ENCODE data around the gene STARD3NL. TPM values are rescaled to one million over a fixed set of nuclear protein-coding genes. Genes with fewer than 3 reads are reported as not detected.

Gene STARD3NL
- total and polyA plus RNA-seq, 2 of the 4 experiments (the other 2 are of a cell fraction) = 51.6 to 69.7 TPM

DNA sequence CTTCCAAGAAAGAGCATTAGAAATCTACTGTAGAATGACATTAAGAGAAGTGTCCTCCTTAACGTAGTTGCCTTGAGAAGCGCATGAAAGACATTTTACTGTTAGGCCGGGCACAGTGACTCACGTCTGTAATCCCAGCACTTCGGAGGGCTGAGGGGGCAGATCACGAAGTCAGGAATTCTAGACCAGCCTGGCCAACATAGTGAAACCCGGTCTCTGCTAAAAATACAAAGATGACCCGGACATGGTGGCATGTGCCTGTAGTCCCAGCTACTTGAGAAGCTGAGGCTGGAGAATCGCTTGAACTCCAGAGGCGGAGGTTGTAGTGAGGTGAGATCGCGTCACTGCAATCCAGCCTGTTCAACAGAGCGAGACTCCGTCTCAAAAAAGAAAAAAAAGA lies 66.5 kb downstream of the STARD3NL start:
- Histone ChIP-seq H3K4me2 (ENCODE audit: low read depth, low read length) (no peak overlapping the region), H2BK120ac (ENCODE audit: low read depth, low read length) (no peak overlapping the region), H3K9me1 (ENCODE audit: insufficient read depth, low read length) (no peaks in the 10 kb centered on the region), H3K79me1 (ENCODE audit: low read depth in 1 of 2, low read length in 2 of 2) (no peaks in the 10 kb centered on the region), H2BK20ac (ENCODE audit: low read depth, low read length) (no peak overlapping the region), H4K5ac (ENCODE audit: low read depth, low read length) (no peak overlapping the region), H3K14ac (replicated peaks; ENCODE audit: low read depth, low read length) (no peak overlapping the region), H4K20me1 (ENCODE audit: insufficient read depth, low read length) (no peaks in the 10 kb centered on the region), H2BK5ac (ENCODE audit: low read depth, low read length, poor library complexity, severe bottlenecking) (no peak overlapping the region), H3K18ac (ENCODE audit: low read depth, low read length) (no peak overlapping the region), H3K4me1 (ENCODE audit: control insufficient read depth, insufficient read depth, low read length) (no peaks in the 10 kb centered on the region), H3K4me3 (ENCODE audit: insufficient read depth, low read depth, low read length) (no peak overlapping the region), H3K23ac (ENCODE audit: low read depth, low read length) (no peak overlapping the region), H4K8ac (ENCODE audit: low read depth in 2 of 2, low read length in 2 of 2) (no peak overlapping the region), H3K27ac (ENCODE audit: insufficient read depth, low read length) (no peak overlapping the region), H4K91ac (ENCODE audit: insufficient read depth, low read depth, low read length) (no peak overlapping the region), H3K9me3 (ENCODE audit: control insufficient read depth, insufficient read depth, low read length) (no peaks in the 10 kb centered on the region), H3K56ac (ENCODE audit: extremely low read depth, insufficient read depth, low read length) (no peak overlapping the region), H2BK15ac (ENCODE audit: low read depth, low read length) (no peak overlapping the region), H3K27me3 (ENCODE audit: control insufficient read depth, insufficient read depth, low read length) (peaks cover 4% of the 10 kb centered on the region; the same call in 1 of the 2 replicates), H2AK9ac (replicated peaks; ENCODE audit: low read depth, low read length, poor library complexity) (no peak overlapping the region), H3K4ac (ENCODE audit: low read depth, low read length) (no peak overlapping the region), H2AFZ (replicated peaks; ENCODE audit: low read length, poor library complexity) (no peak overlapping the region), H3K36me3 (ENCODE audit: control insufficient read depth, insufficient read depth, low read length) (no peaks in the 10 kb centered on the region), H3K9ac (ENCODE audit: low read depth, low read length) (no peak overlapping the region), H2AK5ac (ENCODE audit: low read depth, low read length) (no peak overlapping the region)
- ATAC-seq (ENCODE audit: low read depth) = no peak
- intact Hi-C loops (cut with micrococcal nuclease) = no loop called here
- no peak for DNase-seq
- WGBS, 2 experiments (ENCODE audit: extremely low coverage in 2 of 2, insufficient read length in 1 of 2) = 82% methylated on average over 6 of the region's 14 CpGs; no CpG with 5 or more reads in 1 of the 2 experiments
- ChIA-PET CTCF (no interaction called here), POLR2A (ENCODE audit: unreplicated experiment) (no interaction called here)
- TF ChIP-seq SMC3 (IDR thresholded peaks at IDR 0.05; ENCODE audit: low read depth, low read length) (no peak), CHD1 (IDR thresholded peaks at IDR 0.05; ENCODE audit: low read depth, low read length) (no peak), CEBPB (IDR thresholded peaks at IDR 0.05; ENCODE audit: low read depth, low read length) (no peak), ELK1 (IDR thresholded peaks at IDR 0.05; ENCODE audit: borderline replicate concordance, low read depth, low read length) (no peak), FOS (IDR thresholded peaks at IDR 0.05; ENCODE audit: low read depth, low read length) (no peak), MAFK (IDR thresholded peaks at IDR 0.05; ENCODE audit: low read depth, low read length) (no peak), POLR2A (IDR thresholded peaks at IDR 0.05; ENCODE audit: low read depth, low read length) (no peak), RAD21 (IDR thresholded peaks at IDR 0.05; ENCODE audit: low read length) (no peak), RCOR1 (IDR thresholded peaks at IDR 0.05; ENCODE audit: insufficient replicate concordance, low read length) (no peak)
- TF ChIP-seq, protein P1, sequence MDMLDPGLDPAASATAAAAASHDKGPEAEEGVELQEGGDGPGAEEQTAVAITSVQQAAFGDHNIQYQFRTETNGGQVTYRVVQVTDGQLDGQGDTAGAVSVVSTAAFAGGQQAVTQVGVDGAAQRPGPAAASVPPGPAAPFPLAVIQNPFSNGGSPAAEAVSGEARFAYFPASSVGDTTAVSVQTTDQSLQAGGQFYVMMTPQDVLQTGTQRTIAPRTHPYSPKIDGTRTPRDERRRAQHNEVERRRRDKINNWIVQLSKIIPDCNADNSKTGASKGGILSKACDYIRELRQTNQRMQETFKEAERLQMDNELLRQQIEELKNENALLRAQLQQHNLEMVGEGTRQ (IDR thresholded peaks at IDR 0.05; ENCODE audit: low read depth, low read length) = no peak
- dilution Hi-C loops (cut with HindIII; ENCODE audit: low sequenced_read_pairs, unreplicated experiment) = no loop called here
- in situ Hi-C loops (cut with MboI; ENCODE audit: low sequenced_read_pairs) = no loop called here
- BruUV-seq (replicated peaks) = no TSS peak

Measured in IMR-90 (cell line).